ENCODE results near the gene MIS12. TPM values are rescaled to one million over a fixed set of nuclear protein-coding genes. Genes with fewer than 3 reads are reported as not detected.

MIS12 gene
- total RNA-seq, 1 donor from 2014 or later, result 33.9 TPM

DNA sequence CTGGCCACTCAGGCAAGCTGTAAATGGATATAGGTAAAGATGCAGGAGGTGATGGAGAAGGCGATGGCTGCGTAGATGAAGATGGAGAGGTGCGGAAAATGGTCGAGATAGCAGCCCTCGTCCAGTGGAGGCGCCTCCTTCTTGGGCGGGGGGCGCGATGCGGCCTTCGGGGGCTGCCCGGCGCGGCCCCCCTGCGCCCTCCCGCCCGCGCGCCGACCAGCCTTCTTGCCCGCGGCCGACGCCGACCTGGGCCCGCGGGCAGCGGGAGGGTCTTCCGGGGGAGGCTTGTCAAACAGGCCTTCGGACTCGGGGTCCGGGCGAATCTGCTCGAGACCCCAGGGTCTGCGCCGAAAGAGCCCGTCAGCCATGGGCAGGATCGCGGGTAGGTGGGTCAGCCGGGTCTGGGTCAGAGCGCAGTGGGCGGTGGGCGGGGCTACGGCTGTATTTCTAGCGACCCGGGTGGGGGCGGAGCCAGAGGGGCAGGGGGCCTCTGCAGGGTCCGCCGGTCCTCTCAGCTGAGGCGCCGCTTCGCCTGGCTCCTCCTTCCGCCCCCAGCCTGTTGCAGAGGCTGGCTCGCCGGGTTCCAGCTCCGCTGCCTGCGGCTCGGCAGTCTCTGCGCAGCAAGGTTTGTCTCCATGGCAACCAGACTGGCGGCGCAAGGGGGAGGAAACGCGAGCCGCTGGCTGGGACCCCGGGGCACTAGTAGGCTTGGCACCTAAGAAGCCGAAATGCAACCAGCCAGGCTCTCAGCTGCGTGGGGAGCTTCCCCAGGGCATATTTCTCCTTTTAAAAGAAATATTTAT lies 14.4 kb downstream of the MIS12 start:
- Mint-ChIP-seq H3K4me1 (peaks cover 27% of the 10 kb centered on the region), H3K27ac (ENCODE audit: unreplicated experiment) (peak overlapping the region; percentile 94), H3K4me3 (peak overlapping the region; percentile 99), H3K36me3 (ENCODE audit: low read depth) (peaks cover 5% of the 10 kb centered on the region), H3K9me3 (peaks cover 3% of the 10 kb centered on the region), H3K27me3 (ENCODE audit: low read depth) (peaks cover 30% of the 10 kb centered on the region)
- DNase-seq (ENCODE audit: low read depth, low spot score), result peak; percentile 97
- TF ChIP-seq, protein P1, sequence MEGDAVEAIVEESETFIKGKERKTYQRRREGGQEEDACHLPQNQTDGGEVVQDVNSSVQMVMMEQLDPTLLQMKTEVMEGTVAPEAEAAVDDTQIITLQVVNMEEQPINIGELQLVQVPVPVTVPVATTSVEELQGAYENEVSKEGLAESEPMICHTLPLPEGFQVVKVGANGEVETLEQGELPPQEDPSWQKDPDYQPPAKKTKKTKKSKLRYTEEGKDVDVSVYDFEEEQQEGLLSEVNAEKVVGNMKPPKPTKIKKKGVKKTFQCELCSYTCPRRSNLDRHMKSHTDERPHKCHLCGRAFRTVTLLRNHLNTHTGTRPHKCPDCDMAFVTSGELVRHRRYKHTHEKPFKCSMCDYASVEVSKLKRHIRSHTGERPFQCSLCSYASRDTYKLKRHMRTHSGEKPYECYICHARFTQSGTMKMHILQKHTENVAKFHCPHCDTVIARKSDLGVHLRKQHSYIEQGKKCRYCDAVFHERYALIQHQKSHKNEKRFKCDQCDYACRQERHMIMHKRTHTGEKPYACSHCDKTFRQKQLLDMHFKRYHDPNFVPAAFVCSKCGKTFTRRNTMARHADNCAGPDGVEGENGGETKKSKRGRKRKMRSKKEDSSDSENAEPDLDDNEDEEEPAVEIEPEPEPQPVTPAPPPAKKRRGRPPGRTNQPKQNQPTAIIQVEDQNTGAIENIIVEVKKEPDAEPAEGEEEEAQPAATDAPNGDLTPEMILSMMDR (conservative IDR thresholded peaks at IDR 0.05), result no peak

DNA sequence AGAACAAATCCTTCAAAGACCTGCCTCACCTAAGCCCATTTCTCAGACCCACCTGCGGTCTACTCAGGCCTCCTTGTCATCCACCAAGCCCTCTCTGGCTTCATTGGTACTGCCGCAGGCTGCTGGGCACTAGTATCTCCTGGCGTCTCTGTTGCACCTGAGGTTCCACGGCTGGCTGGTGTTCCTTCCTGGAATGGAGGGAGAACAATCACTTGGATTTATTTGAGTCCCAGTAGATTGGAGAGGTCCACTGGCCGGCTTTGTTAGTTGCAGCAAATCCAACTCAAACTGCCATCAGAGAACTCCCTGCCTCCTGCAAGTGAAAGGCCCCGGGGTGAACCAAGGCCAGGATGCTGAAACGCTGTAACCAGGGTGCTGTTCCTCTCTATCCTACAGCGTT lies 15.3 kb downstream of the MIS12 start:
- no peak for DNase-seq (ENCODE audit: low read depth, low spot score)
- TF ChIP-seq, protein P1 (conservative IDR thresholded peaks at IDR 0.05), result no peak
- Mint-ChIP-seq H3K27me3 (ENCODE audit: low read depth) (peaks cover 24% of the 10 kb centered on the region), H3K36me3 (ENCODE audit: low read depth) (peaks cover 5% of the 10 kb centered on the region), H3K4me3 (peak overlapping the region; percentile 99), H3K4me1 (peaks cover 27% of the 10 kb centered on the region), H3K9me3 (peaks cover 3% of the 10 kb centered on the region), H3K27ac (ENCODE audit: unreplicated experiment) (no peak overlapping the region)

DNA sequence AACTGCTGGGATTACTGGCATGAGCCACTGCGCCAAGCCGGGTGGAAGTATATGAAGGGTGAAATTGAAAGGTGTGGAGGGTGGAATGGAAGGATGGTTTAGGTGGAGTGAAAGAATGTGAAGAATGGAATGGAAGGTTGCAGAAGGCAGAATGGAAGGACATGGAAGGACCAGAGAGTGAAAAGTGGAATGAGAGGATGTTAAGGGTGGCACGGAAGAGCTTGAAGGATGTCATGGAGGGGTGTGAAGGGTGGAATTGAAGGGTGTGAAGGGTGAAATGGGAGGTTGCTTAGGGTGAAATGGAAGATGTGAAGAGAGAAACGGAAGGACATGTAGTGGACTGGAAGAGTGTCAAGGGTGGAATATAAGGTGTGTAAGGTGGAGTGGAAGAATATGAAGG lies 16.2 kb downstream of the MIS12 start:
- H3K9me3 Mint-ChIP-seq, result no peaks in the 10 kb centered on the region
- H3K4me3 Mint-ChIP-seq, result peak overlapping the region; percentile 6
- no peak for DNase-seq (ENCODE audit: low read depth, low spot score)
- peaks cover 17% of the 10 kb centered on the region for H3K27me3 Mint-ChIP-seq (ENCODE audit: low read depth)
- peaks cover 27% of the 10 kb centered on the region for H3K4me1 Mint-ChIP-seq
- TF ChIP-seq, protein P1 (conservative IDR thresholded peaks at IDR 0.05), result no peak
- H3K36me3 Mint-ChIP-seq (ENCODE audit: low read depth), result peaks cover 5% of the 10 kb centered on the region
- no peak overlapping the region for H3K27ac Mint-ChIP-seq (ENCODE audit: unreplicated experiment)

DNA sequence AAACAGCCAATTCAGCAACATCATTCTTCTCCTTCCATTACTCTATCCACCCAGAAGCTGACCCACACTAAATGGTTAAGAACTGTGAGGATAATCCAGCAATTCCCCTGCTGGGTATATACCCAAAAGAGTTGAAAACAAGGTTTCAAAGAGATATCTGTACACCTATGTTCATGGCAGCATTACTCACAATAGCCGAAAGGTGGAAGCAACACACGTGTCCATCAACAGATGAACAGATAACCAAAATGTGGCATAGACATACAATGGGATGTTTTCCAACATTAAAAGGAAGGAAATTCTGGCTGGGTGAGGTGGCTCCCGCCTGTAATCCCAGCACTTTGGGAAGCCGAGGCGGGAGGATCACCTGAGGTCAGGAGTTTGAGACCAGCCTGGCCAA lies 19.9 kb downstream of the MIS12 start:
- no peak overlapping the region for H3K27ac Mint-ChIP-seq (ENCODE audit: unreplicated experiment)
- TF ChIP-seq, protein P1 (conservative IDR thresholded peaks at IDR 0.05), result no peak
- H3K36me3 Mint-ChIP-seq (ENCODE audit: low read depth), result no peaks in the 10 kb centered on the region
- H3K4me1 Mint-ChIP-seq, result peaks cover 22% of the 10 kb centered on the region
- H3K9me3 Mint-ChIP-seq, result no peaks in the 10 kb centered on the region
- no peak overlapping the region for H3K4me3 Mint-ChIP-seq
- DNase-seq (ENCODE audit: low read depth, low spot score), result no peak
- H3K27me3 Mint-ChIP-seq (ENCODE audit: low read depth), result peaks cover 6% of the 10 kb centered on the region

DNA sequence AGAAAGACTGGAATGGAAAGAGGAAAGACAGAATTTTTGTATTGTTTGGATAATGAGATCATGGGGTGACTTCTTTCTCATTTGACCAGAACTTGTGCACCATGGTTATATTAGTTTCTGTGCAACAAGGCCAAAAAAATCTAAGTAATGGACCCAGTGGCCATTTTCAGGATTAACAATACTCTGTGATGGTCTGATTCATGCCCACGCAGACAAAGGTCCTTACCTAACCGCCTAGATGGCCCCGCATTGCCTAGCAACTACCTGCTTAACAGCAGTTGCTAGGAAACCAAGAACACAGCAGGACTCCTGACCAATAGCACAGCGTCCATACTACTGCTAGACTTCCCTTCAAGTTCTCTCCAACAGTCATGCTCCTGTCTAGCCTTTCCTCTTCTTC lies 22.4 kb downstream of the MIS12 start:
- H3K4me3 Mint-ChIP-seq, result no peak overlapping the region
- peaks cover 23% of the 10 kb centered on the region for H3K4me1 Mint-ChIP-seq
- H3K36me3 Mint-ChIP-seq (ENCODE audit: low read depth), result no peaks in the 10 kb centered on the region
- peak overlapping the region; percentile 69 for H3K27ac Mint-ChIP-seq (ENCODE audit: unreplicated experiment)
- TF ChIP-seq, protein P1 (conservative IDR thresholded peaks at IDR 0.05), result no peak
- DNase-seq (ENCODE audit: low read depth, low spot score), result peak; percentile 30
- no peaks in the 10 kb centered on the region for H3K9me3 Mint-ChIP-seq
- H3K27me3 Mint-ChIP-seq (ENCODE audit: low read depth), result peaks cover 3% of the 10 kb centered on the region

Data from neural crest cell (in vitro differentiated cells).